ENCODE results near the gene CCL24.

- no peak for TF ChIP-seq EP300 (IDR thresholded peaks at IDR 0.05)
- TF ChIP-seq POLR2AphosphoS5 (IDR thresholded peaks at IDR 0.05): no peak
Observed at GRCh38 chr7:75818472-75818871, 4.9 kb upstream of the CCL24 start.
